HG02759 (cell line): ENCODE results near the gene SNRNP200.
A peak's percentile ranks its signal among the peaks of the same experiment; 100 is the strongest.

Source experiments
- ATAC-seq: cut with Tn5 transposase; IDR thresholded peaks from one replicate; pipeline ENCODE4 v1.9.1; 2021; ENCODE audit warnings: mild to moderate bottlenecking, moderate library complexity; ENCODE audit not compliant: unreplicated experiment

Gene SNRNP200

GRCh38 chr2:96305091-96305978 is at the start of gene SNRNP200:
Gene SNRNP200, minus strand, starts transcription at chr2:96305546. Its CDS starts 109 bp downstream, at chr2:96305437.
- ATAC-seq = peak; percentile 92

- no peak for ATAC-seq
These were observed 49.1 kb upstream of the SNRNP200 start for GRCh38 chr2:96354492-96354891.

GRCh38 chr2:96353606-96354101 is 48.3 kb upstream of the SNRNP200 start:
- no peak for ATAC-seq

- no peak for ATAC-seq
These were observed 47.8 kb upstream of the SNRNP200 start for GRCh38 chr2:96353032-96353561.

- no peak for ATAC-seq
These were observed 42.0 kb upstream of the SNRNP200 start for GRCh38 chr2:96347395-96347794.

- no peak for ATAC-seq
These were observed 40.6 kb upstream of the SNRNP200 start for GRCh38 chr2:96345868-96346462.

GRCh38 chr2:96345438-96345837 is 40.1 kb upstream of the SNRNP200 start:
- no peak for ATAC-seq

GRCh38 chr2:96344011-96344410 is 38.7 kb upstream of the SNRNP200 start:
- peak; percentile 95 for ATAC-seq

GRCh38 chr2:96342085-96342484 is 36.7 kb upstream of the SNRNP200 start:
- ATAC-seq = no peak

- ATAC-seq = no peak
These were observed 36.3 kb upstream of the SNRNP200 start for GRCh38 chr2:96341641-96342040.

GRCh38 chr2:96340493-96341414 is 35.4 kb upstream of the SNRNP200 start:
- ATAC-seq = no peak

GRCh38 chr2:96336873-96337272 is 31.5 kb upstream of the SNRNP200 start:
- no peak for ATAC-seq

GRCh38 chr2:96336104-96336775 is 30.9 kb upstream of the SNRNP200 start:
- no peak for ATAC-seq

GRCh38 chr2:96333708-96334107 is 28.4 kb upstream of the SNRNP200 start:
- ATAC-seq = no peak

GRCh38 chr2:96330407-96330806 is 25.1 kb upstream of the SNRNP200 start:
- no peak for ATAC-seq

GRCh38 chr2:96329874-96330273 is 24.5 kb upstream of the SNRNP200 start:
- no peak for ATAC-seq

GRCh38 chr2:96329456-96329855 is 24.1 kb upstream of the SNRNP200 start:
- no peak for ATAC-seq

GRCh38 chr2:96326990-96327820 is 21.9 kb upstream of the SNRNP200 start:
- ATAC-seq = no peak

- no peak for ATAC-seq
These were observed 21.2 kb upstream of the SNRNP200 start for GRCh38 chr2:96326564-96326963.
